Activated CD8-positive, alpha-beta T cell treated with anti-CD3 and anti-CD28 coated beads for 36 hours (primary cell): ENCODE measurements around the gene PPP4R1. TPM values are rescaled to one million over a fixed set of nuclear protein-coding genes. Genes with fewer than 3 reads are reported as not detected.
A peak's percentile ranks its signal among the peaks of the same experiment; 100 is the strongest.

ENCODE experiments used
- ATAC-seq: fragments of 200-7000 bp; cut with Tn5 transposase; one replicate; pipeline ENCODE4 v1.10.0; 2021; ENCODE audit warnings: mild to moderate bottlenecking, moderate library complexity
- CTCF ChIA-PET: fragments of 350-600 bp; sonication (Branson Sonifier 250); formaldehyde crosslinking; loops from one replicate; lab custom pipeline; 2021; ENCODE audit warnings: antibody characterized with exemption; lab: Charles Lee
- POLR2A ChIA-PET: fragments of 350-600 bp; sonication (Branson Sonifier 250); formaldehyde crosslinking; loops from one replicate; lab custom pipeline; 2021; ENCODE audit warnings: antibody characterized with exemption; lab: Charles Lee
- DNase-seq: peaks from one replicate; pipeline ENCODE4 v3.0.0-alpha.2; 2020
- H3K27ac Mint-ChIP-seq: one replicate; pipeline ENCODE4 v1.8.0; 2021; ENCODE audit warnings: mild to moderate bottlenecking, mixed read lengths
- H3K27me3 Mint-ChIP-seq: one replicate; pipeline ENCODE4 v1.8.0; 2021; ENCODE audit warnings: mixed read lengths
- H3K36me3 Mint-ChIP-seq: one replicate; pipeline ENCODE4 v1.8.0; 2021; ENCODE audit warnings: low read depth, mixed read lengths
- H3K4me1 Mint-ChIP-seq: one replicate; pipeline ENCODE4 v1.8.0; 2021; ENCODE audit warnings: low read depth, mixed read lengths
- H3K4me3 Mint-ChIP-seq: one replicate; pipeline ENCODE4 v1.8.0; 2021; ENCODE audit warnings: mild to moderate bottlenecking, moderate library complexity, mixed read lengths
- H3K9me3 Mint-ChIP-seq: one replicate; pipeline ENCODE4 v1.8.0; 2021; ENCODE audit warnings: mixed read lengths
- intact Hi-C: fragments of 100-400 bp; cut with micrococcal nuclease; formaldehyde crosslinking; loops from one replicate; pipeline ENCODE4 v1.10.0; 2022
- total RNA-seq, 2 experiments: library from RNA; stranded (reverse); gene quantifications; one replicate each; pipeline ENCODE4 v1.2.3, GENCODE V29; 2021
- TF ChIP-seq, protein P1 (sequence below): fragments of 200-600 bp; IDR thresholded peaks from one replicate; pipeline ENCODE4 v1.8.0; 2022; ENCODE audit warnings: antibody characterized with exemption, mild to moderate bottlenecking

PPP4R1 gene
- total RNA-seq, 2 experiments from 2014 or later = 31.4 to 31.7 TPM

- POLR2A ChIA-PET = no interaction called here
- ATAC-seq = no peak
- intact Hi-C loops = no loop called here
- TF ChIP-seq, protein P1, sequence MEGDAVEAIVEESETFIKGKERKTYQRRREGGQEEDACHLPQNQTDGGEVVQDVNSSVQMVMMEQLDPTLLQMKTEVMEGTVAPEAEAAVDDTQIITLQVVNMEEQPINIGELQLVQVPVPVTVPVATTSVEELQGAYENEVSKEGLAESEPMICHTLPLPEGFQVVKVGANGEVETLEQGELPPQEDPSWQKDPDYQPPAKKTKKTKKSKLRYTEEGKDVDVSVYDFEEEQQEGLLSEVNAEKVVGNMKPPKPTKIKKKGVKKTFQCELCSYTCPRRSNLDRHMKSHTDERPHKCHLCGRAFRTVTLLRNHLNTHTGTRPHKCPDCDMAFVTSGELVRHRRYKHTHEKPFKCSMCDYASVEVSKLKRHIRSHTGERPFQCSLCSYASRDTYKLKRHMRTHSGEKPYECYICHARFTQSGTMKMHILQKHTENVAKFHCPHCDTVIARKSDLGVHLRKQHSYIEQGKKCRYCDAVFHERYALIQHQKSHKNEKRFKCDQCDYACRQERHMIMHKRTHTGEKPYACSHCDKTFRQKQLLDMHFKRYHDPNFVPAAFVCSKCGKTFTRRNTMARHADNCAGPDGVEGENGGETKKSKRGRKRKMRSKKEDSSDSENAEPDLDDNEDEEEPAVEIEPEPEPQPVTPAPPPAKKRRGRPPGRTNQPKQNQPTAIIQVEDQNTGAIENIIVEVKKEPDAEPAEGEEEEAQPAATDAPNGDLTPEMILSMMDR = no peak
- H3K9me3 Mint-ChIP-seq = no peaks in the 10 kb centered on the region
- no peak for DNase-seq
- H3K4me1 Mint-ChIP-seq = no peaks in the 10 kb centered on the region
- H3K27ac Mint-ChIP-seq = no peak overlapping the region
- H3K36me3 Mint-ChIP-seq = peaks cover 48% of the 10 kb centered on the region
- no peaks in the 10 kb centered on the region for H3K27me3 Mint-ChIP-seq
- CTCF ChIA-PET = interaction anchor here (1.6 kb wide), 1 partner anchor 9 kb away, joined by 3 read pairs; no protein-coding TSS in a partner anchor
- H3K4me3 Mint-ChIP-seq = no peak overlapping the region
Observed at GRCh38 chr18:9552616-9553015, 61.7 kb downstream of the PPP4R1 start.

DNA sequence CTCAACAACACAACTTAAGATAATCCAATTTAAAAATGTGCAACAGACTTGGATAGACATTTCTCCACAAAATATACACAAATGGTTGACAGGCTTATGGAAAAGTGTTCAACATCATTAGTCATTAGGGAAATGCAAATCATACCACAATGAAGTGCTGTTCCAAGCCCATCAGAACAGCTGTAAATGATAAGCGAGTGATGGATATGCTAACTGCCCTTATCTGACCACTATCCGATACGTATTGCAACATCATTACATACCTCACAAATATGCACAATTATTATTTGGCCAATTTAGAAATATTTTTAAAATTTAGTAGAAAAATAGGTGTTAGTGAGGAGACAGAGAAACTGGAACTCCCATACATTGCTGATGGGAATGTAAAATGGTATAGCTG, 62.2 kb downstream of the PPP4R1 start:
- DNase-seq (no peak), ATAC-seq (no peak)
- ChIA-PET POLR2A (no interaction called here), CTCF (interaction anchor here (0.8 to 1.6 kb wide), 2 partner anchors 10 to 24 kb away, joined by 3 read pairs; no protein-coding TSS in a partner anchor)
- Mint-ChIP-seq H3K9me3 (no peaks in the 10 kb centered on the region), H3K27ac (no peak overlapping the region), H3K36me3 (peaks cover 45% of the 10 kb centered on the region), H3K27me3 (no peaks in the 10 kb centered on the region), H3K4me1 (no peaks in the 10 kb centered on the region), H3K4me3 (no peak overlapping the region)
- TF ChIP-seq, protein P1 = no peak
- intact Hi-C loops = no loop called here

GRCh38 chr18:9550429-9550828, 63.9 kb downstream of the PPP4R1 start:
- CTCF ChIA-PET = no interaction called here
- Mint-ChIP-seq H3K36me3 (peaks cover 43% of the 10 kb centered on the region), H3K4me1 (no peaks in the 10 kb centered on the region)

GRCh38 chr18:9549405-9549804, 65.0 kb downstream of the PPP4R1 start:
- ChIA-PET POLR2A (no interaction called here), CTCF (no interaction called here)
- no peak for ATAC-seq
- Mint-ChIP-seq H3K27ac (no peak overlapping the region), H3K27me3 (no peaks in the 10 kb centered on the region), H3K4me3 (no peak overlapping the region), H3K4me1 (no peaks in the 10 kb centered on the region), H3K9me3 (no peaks in the 10 kb centered on the region), H3K36me3 (peaks cover 37% of the 10 kb centered on the region)
- TF ChIP-seq, protein P1 = no peak
- DNase-seq = peak; percentile 17
- intact Hi-C loops = no loop called here

More at GRCh38 chr18:9550429-9550828, 63.9 kb downstream of the PPP4R1 start:
- Mint-ChIP-seq H3K27ac (no peak overlapping the region), H3K9me3 (no peaks in the 10 kb centered on the region), H3K27me3 (no peaks in the 10 kb centered on the region), H3K4me3 (no peak overlapping the region)
- POLR2A ChIA-PET = no interaction called here
- DNase-seq (no peak), ATAC-seq (no peak)
- TF ChIP-seq, protein P1 = no peak
- intact Hi-C loops = loop anchor here (2.0 kb wide), 1 partner anchor 58 kb away; no protein-coding TSS in a partner anchor

DNA sequence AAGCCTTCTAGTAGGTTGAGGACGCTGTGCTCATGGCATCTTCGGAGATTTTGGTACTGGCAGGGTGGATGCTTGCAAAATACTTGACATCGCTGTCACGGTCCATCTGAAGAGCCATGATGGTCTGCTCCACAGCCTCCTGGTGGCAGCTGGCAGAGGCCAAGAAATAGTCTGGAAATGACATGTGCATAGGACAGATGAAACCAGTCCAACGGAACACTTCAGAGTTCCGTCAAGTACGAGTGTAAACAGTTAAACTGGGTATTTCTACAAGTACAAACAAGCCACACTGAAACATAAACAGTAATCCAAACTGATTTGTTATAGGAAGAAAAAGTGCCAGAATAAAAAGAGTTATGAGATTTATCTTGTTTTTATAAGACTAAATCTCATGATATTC, 66.6 kb downstream of the PPP4R1 start:
- Mint-ChIP-seq H3K27me3 (no peaks in the 10 kb centered on the region), H3K27ac (no peak overlapping the region), H3K36me3 (peaks cover 24% of the 10 kb centered on the region), H3K9me3 (no peaks in the 10 kb centered on the region), H3K4me1 (no peaks in the 10 kb centered on the region), H3K4me3 (no peak overlapping the region)
- DNase-seq = no peak
- no peak for ATAC-seq
- TF ChIP-seq, protein P1 = no peak
- intact Hi-C loops = no loop called here
- POLR2A ChIA-PET = no interaction called here
- CTCF ChIA-PET = no interaction called here
